RPMI7951 (cell line): ENCODE measurements around the gene LGALS7B. TPM values are rescaled to one million over a fixed set of nuclear protein-coding genes. Genes with fewer than 3 reads are reported as not detected.
"Not testable (repeated sequence)": the region's sequence is repeated elsewhere in the genome, so short reads cannot be mapped to it uniquely, and the experiment has no call there.

Experiments
- DNase-seq: peaks from one replicate; pipeline ENCODE4 v3.0.0-alpha.2; 2012; ENCODE audit warnings: low read depth
- total RNA-seq: library from RNA; depleted of rRNA; stranded (reverse); fragments of >200 nt; shearing (Covaris generic); gene quantifications from 2 replicates; pipeline ENCODE4 v1.2.3, GENCODE V29; 2014

The LGALS7B gene
- total RNA-seq, 1 experiment from 2014 or later, result not detected

- DNase-seq, result no peak
These were observed 7.2 kb downstream of the LGALS7B start for GRCh38 chr19:38796154-38796553.

GRCh38 chr19:38797781-38798180 lies 8.8 kb downstream of the LGALS7B start:
- DNase-seq, result not testable (repeated sequence)

GRCh38 chr19:38799104-38799503 lies 10.1 kb downstream of the LGALS7B start:
- no peak for DNase-seq

- DNase-seq, result no peak
These were observed 11.8 kb downstream of the LGALS7B start for GRCh38 chr19:38800577-38801347.

- no peak for DNase-seq
These were observed 12.5 kb downstream of the LGALS7B start for GRCh38 chr19:38801359-38802095.

GRCh38 chr19:38803543-38803942 lies 14.5 kb downstream of the LGALS7B start:
- no peak for DNase-seq

GRCh38 chr19:38805180-38805579 lies 16.2 kb downstream of the LGALS7B start:
- DNase-seq, result no peak

- DNase-seq, result no peak
These were observed 17.4 kb downstream of the LGALS7B start for GRCh38 chr19:38806371-38806770.

GRCh38 chr19:38807374-38808098 lies 18.5 kb downstream of the LGALS7B start:
- not testable (repeated sequence) for DNase-seq

- no peak for DNase-seq
These were observed 19.7 kb downstream of the LGALS7B start for GRCh38 chr19:38808741-38809140.

- no peak for DNase-seq
These were observed 20.7 kb downstream of the LGALS7B start for GRCh38 chr19:38809592-38810252.

- no peak for DNase-seq
These were observed 23.2 kb downstream of the LGALS7B start for GRCh38 chr19:38812009-38812840.

- no peak for DNase-seq
These were observed 23.9 kb downstream of the LGALS7B start, which contains the start of gene LGALS4 for GRCh38 chr19:38812841-38813320. Gene LGALS4, minus strand, starts transcription at chr19:38812945. Its CDS starts 59 bp downstream, at chr19:38812886.

- no peak for DNase-seq
These were observed 24.3 kb downstream of the LGALS7B start for GRCh38 chr19:38813323-38813722.

GRCh38 chr19:38813932-38814331 lies 24.9 kb downstream of the LGALS7B start:
- not testable (repeated sequence) for DNase-seq

- DNase-seq, result no peak
These were observed 26.3 kb downstream of the LGALS7B start for GRCh38 chr19:38815059-38816001.

- DNase-seq, result no peak
These were observed 27.2 kb downstream of the LGALS7B start for GRCh38 chr19:38816131-38816750.

- no peak for DNase-seq
These were observed 28.1 kb downstream of the LGALS7B start for GRCh38 chr19:38817081-38817480.
